Measurements from ENCODE around the gene RASA4.
"Not testable (repeated sequence)": the region's sequence is repeated elsewhere in the genome, so short reads cannot be mapped to it uniquely, and the experiment has no call there.

Gene RASA4

GRCh38 chr7:102604431-102605145 is 12.0 kb downstream of the RASA4 start:
- not testable (repeated sequence) for FAIRE-seq

GRCh38 chr7:102602317-102602716 is 14.2 kb downstream of the RASA4 start:
- FAIRE-seq = not testable (repeated sequence)

GRCh38 chr7:102599699-102600098 is 16.9 kb downstream of the RASA4 start:
- FAIRE-seq = not testable (repeated sequence)

- FAIRE-seq = not testable (repeated sequence)
These were observed 20.5 kb downstream of the RASA4 start for GRCh38 chr7:102596036-102596435.

- not testable (repeated sequence) for FAIRE-seq
These were observed 22.8 kb downstream of the RASA4 start for GRCh38 chr7:102593637-102594334.

GRCh38 chr7:102592477-102593019 is 24.0 kb downstream of the RASA4 start:
- not testable (repeated sequence) for FAIRE-seq

- not testable (repeated sequence) for FAIRE-seq
These were observed 26.7 kb downstream of the RASA4 start for GRCh38 chr7:102589857-102590256.

GRCh38 chr7:102583495-102583894 is 33.1 kb downstream of the RASA4 start:
- FAIRE-seq = not testable (repeated sequence)

- not testable (repeated sequence) for FAIRE-seq
These were observed 34.8 kb downstream of the RASA4 start for GRCh38 chr7:102581722-102582121.

GRCh38 chr7:102578486-102578885 is 38.1 kb downstream of the RASA4 start:
- FAIRE-seq = not testable (repeated sequence)

- not testable (repeated sequence) for FAIRE-seq
These were observed 39.0 kb downstream of the RASA4 start for GRCh38 chr7:102577315-102578240.

GRCh38 chr7:102576363-102576762 is 40.2 kb downstream of the RASA4 start:
- FAIRE-seq = not testable (repeated sequence)

- not testable (repeated sequence) for FAIRE-seq
These were observed 41.9 kb downstream of the RASA4 start for GRCh38 chr7:102574607-102575006.

- FAIRE-seq = not testable (repeated sequence)
These were observed 44.0 kb downstream of the RASA4 start, which contains the start of gene POLR2J3 for GRCh38 chr7:102572261-102573239. TSS of gene POLR2J3 (minus strand) at chr7:102572583. CDS start at chr7:102572521, 62 bp downstream.

GRCh38 chr7:102568620-102569019 is 47.9 kb downstream of the RASA4 start:
- not testable (repeated sequence) for FAIRE-seq

GRCh38 chr7:102550808-102551422 is 65.6 kb downstream of the RASA4 start, which contains the start of gene SPDYE2:
TSS of gene SPDYE2 (plus strand) at chr7:102551226. CDS start at chr7:102553256, 2,030 bp downstream.
- not testable (repeated sequence) for FAIRE-seq

- FAIRE-seq = not testable (repeated sequence)
These were observed 70.2 kb downstream of the RASA4 start for GRCh38 chr7:102546353-102546752.

- not testable (repeated sequence) for FAIRE-seq
These were observed 71.3 kb downstream of the RASA4 start for GRCh38 chr7:102545288-102545687.

GRCh38 chr7:102544372-102544771 is 72.2 kb downstream of the RASA4 start:
- FAIRE-seq = not testable (repeated sequence)

GRCh38 chr7:102543596-102543995 is 73.0 kb downstream of the RASA4 start, which contains the start of gene UPK3BL2:
TSS of gene UPK3BL2 (minus strand) at chr7:102543696. CDS start at chr7:102543636, 60 bp downstream.
- FAIRE-seq = not testable (repeated sequence)
